Erythroblast (primary cell): ENCODE measurements around the gene FSCN2.

Experiments used
- GATA1 ChIP-seq: IDR thresholded peaks from 2 replicates; pipeline ENCODE4 v1.6.1; 2011; ENCODE audit warnings: low read depth, mild to moderate bottlenecking, control low read depth, low read length, moderate library complexity
- POLR2A ChIP-seq: IDR thresholded peaks from 2 replicates; pipeline ENCODE4 v1.6.1; 2011; ENCODE audit warnings: mild to moderate bottlenecking, low read length

- TF ChIP-seq POLR2A (no peak), GATA1 (no peak)
Observed at GRCh38 chr17:81519284-81520020, 8.7 kb upstream of the FSCN2 start.
